ENCODE measurements around the gene SRSF9.

- TF ChIP-seq, protein P1, sequence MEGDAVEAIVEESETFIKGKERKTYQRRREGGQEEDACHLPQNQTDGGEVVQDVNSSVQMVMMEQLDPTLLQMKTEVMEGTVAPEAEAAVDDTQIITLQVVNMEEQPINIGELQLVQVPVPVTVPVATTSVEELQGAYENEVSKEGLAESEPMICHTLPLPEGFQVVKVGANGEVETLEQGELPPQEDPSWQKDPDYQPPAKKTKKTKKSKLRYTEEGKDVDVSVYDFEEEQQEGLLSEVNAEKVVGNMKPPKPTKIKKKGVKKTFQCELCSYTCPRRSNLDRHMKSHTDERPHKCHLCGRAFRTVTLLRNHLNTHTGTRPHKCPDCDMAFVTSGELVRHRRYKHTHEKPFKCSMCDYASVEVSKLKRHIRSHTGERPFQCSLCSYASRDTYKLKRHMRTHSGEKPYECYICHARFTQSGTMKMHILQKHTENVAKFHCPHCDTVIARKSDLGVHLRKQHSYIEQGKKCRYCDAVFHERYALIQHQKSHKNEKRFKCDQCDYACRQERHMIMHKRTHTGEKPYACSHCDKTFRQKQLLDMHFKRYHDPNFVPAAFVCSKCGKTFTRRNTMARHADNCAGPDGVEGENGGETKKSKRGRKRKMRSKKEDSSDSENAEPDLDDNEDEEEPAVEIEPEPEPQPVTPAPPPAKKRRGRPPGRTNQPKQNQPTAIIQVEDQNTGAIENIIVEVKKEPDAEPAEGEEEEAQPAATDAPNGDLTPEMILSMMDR (IDR thresholded peaks at IDR 0.05), result no peak
- no peak for TF ChIP-seq EZH2 (IDR thresholded peaks at IDR 0.05; ENCODE audit: borderline replicate concordance, insufficient read depth, low read depth, low read length, poor library complexity, severe bottlenecking)
These were observed 30.9 kb downstream of the SRSF9 start for GRCh38 chr12:120438495-120439198.
